Skeletal muscle tissue (tissue), 4 donors: Measurements from ENCODE around the gene KNL1. TPM values are rescaled to one million over a fixed set of nuclear protein-coding genes. Genes with fewer than 3 reads are reported as not detected.

ENCODE experiments used
- H3K27ac ChIP-seq: one replicate; pipeline ENCODE4 v1.7.0; 2013; ENCODE audit warnings: mild to moderate bottlenecking, low read depth, low read length, inconsistent platforms
- H3K27me3 ChIP-seq, 3 donors: one replicate each; pipeline ENCODE4 v1.7.0; 2013; ENCODE audit warnings: low read length in 3 of 3; ENCODE audit not compliant: control insufficient read depth in 3 of 3, insufficient read depth in 3 of 3
- H3K36me3 ChIP-seq, 3 donors: one replicate each; pipeline ENCODE4 v1.7.0; 2013; ENCODE audit warnings: low read length in 3 of 3; ENCODE audit not compliant: control insufficient read depth in 3 of 3, insufficient read depth in 3 of 3
- H3K4me1 ChIP-seq, 3 donors: one replicate each; pipeline ENCODE4 v1.7.0; 2013; ENCODE audit warnings: low read length in 3 of 3, mild to moderate bottlenecking in 3 of 3; ENCODE audit not compliant: control insufficient read depth in 3 of 3, insufficient read depth in 3 of 3
- H3K4me3 ChIP-seq, 3 donors: one replicate each; pipeline ENCODE4 v1.7.0; 2013; ENCODE audit warnings: low read length in 3 of 3
- H3K9ac ChIP-seq, 3 donors: one replicate each; pipeline ENCODE4 v1.7.0; 2013; ENCODE audit warnings: low read length in 3 of 3, mild to moderate bottlenecking in 3 of 3, moderate library complexity in 2 of 3, low read depth in 1 of 3
- H3K9me3 ChIP-seq, 3 donors: one replicate each; pipeline ENCODE4 v1.7.0; 2013; ENCODE audit warnings: low read length in 3 of 3; ENCODE audit not compliant: control insufficient read depth in 3 of 3
- total RNA-seq: library from RNA; depleted of rRNA; stranded (reverse); fragments of >200 nt; gene quantifications from one replicate; pipeline ENCODE4 v1.2.3, GENCODE V29; 2014
- donor health status: Osteomylitis.

KNL1 gene
- total RNA-seq, 1 donor from 2014 or later: 6.3 TPM

DNA sequence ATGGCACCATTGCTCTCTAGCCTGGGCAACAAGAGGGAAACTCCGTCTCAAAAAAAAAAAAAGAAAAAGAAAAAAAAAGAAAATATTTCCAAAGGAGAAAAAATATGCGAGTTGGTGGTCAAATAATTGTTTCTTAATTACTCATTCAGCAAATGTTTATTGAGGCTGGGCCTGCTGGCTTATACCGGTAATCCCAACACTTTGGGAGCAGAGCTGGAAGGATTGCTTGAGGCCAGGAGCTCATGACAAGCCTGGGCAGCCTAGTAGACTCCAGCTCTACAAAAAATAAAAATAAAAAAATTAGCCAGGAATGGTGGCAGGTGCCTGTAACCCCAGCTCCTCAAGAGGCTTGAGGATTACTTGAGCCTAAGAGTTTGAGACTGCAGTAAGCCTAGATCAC, 4.1 kb downstream of the KNL1 start:
- no peaks in the 10 kb centered on the region for H3K36me3 ChIP-seq
- H3K9ac ChIP-seq: no peak overlapping the region
- H3K27ac ChIP-seq: no peak overlapping the region
- no peaks in the 10 kb centered on the region for H3K27me3 ChIP-seq
- H3K9me3 ChIP-seq: no peaks in the 10 kb centered on the region
- H3K4me3 ChIP-seq: no peak overlapping the region
- peaks cover 7 to 8% (median 8%) of the 10 kb centered on the region in 3 donors for H3K4me1 ChIP-seq

GRCh38 chr15:40598672-40599071, 4.6 kb downstream of the KNL1 start:
- Histone ChIP-seq H3K27ac (no peak overlapping the region), H3K4me1 (peaks cover 7 to 8% (median 8%) of the 10 kb centered on the region in 3 donors), H3K27me3 (no peaks in the 10 kb centered on the region), H3K36me3 (no peaks in the 10 kb centered on the region), H3K9me3 (no peaks in the 10 kb centered on the region), H3K4me3 (no peak overlapping the region), H3K9ac (no peak overlapping the region)

GRCh38 chr15:40600956-40601355, 6.9 kb downstream of the KNL1 start:
- H3K9ac ChIP-seq: no peak overlapping the region
- H3K27me3 ChIP-seq: no peaks in the 10 kb centered on the region
- H3K27ac ChIP-seq: no peak overlapping the region
- H3K4me3 ChIP-seq: no peak overlapping the region
- H3K4me1 ChIP-seq: no peaks in the 10 kb centered on the region
- H3K9me3 ChIP-seq: no peaks in the 10 kb centered on the region
- H3K36me3 ChIP-seq: no peaks in the 10 kb centered on the region

- H3K4me3 ChIP-seq: no peak overlapping the region
- H3K36me3 ChIP-seq: no peaks in the 10 kb centered on the region
- H3K9ac ChIP-seq: no peak overlapping the region
Measured at GRCh38 chr15:40603935-40604334, 9.9 kb downstream of the KNL1 start.

DNA sequence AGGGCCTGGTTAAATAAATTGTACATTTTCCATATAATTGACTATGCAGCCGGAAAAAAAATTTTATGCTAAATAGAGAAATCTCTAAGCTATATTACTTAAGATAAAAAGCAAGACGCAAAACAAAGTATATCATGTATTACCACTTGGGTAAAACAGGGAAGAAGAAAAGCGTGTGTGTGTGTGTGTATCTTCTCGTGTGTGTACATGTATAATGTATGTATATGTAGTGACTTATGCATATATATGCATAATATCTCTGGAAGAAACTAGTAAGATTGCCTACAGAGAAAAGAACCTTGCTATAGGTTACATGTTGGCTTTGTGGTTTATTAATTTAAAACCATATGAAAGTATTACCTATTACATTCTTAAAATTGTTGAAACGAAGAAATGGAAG, 19.0 kb downstream of the KNL1 start:
- H3K9me3 ChIP-seq: no peaks in the 10 kb centered on the region
- H3K4me3 ChIP-seq: no peak overlapping the region
- no peak overlapping the region for H3K9ac ChIP-seq

More at GRCh38 chr15:40603935-40604334, 9.9 kb downstream of the KNL1 start:
- Histone ChIP-seq H3K27ac (no peak overlapping the region), H3K4me1 (no peaks in the 10 kb centered on the region), H3K27me3 (no peaks in the 10 kb centered on the region), H3K9me3 (no peaks in the 10 kb centered on the region)

DNA sequence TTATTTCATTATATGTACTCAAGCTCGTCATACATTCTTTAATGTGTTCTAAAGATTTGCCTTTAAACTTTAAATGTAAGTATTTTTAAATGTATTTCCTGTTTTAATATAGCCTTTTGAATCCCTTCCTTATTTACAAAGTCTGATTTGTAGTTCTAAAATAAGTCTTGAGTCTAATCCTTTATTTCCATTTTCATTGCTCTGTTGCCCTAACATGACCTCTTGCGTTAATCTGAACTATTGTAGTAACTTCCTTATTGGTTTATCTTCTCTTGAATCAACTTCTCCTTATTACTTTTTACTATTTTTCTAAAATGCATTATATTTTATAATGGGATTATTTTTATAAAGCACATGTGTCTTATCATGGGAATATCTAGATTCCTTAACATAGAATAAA, 24.0 kb downstream of the KNL1 start:
- H3K36me3 ChIP-seq: no peaks in the 10 kb centered on the region
- H3K27ac ChIP-seq: no peak overlapping the region
- H3K4me1 ChIP-seq: no peaks in the 10 kb centered on the region
- H3K4me3 ChIP-seq: no peak overlapping the region
- H3K27me3 ChIP-seq: no peaks in the 10 kb centered on the region
- H3K9me3 ChIP-seq: no peaks in the 10 kb centered on the region
- H3K9ac ChIP-seq: no peak overlapping the region

More for the DNA sequence above, 19.0 kb downstream of the KNL1 start:
- no peaks in the 10 kb centered on the region for H3K36me3 ChIP-seq
- H3K27ac ChIP-seq: no peak overlapping the region
- H3K4me1 ChIP-seq: no peaks in the 10 kb centered on the region
- no peaks in the 10 kb centered on the region for H3K27me3 ChIP-seq

DNA sequence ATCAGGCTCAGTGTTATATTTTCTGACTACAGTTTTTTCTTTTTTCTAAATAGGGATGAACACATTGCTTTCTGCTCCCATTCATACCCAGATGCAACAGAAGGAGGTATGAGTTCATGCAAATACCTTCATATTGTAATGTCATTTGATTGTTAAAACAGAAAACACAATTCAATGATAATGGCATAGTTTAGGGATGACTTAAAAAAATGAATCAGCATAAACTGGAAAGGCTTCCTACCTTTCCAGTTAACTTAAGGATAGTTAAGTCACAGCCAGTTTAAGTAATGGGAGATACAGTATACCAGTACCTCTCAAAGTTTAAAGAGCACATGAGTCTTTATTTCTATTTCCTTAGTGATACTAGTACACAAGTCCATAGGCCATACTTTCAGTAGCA, 24.9 kb downstream of the KNL1 start:
- H3K9ac ChIP-seq: no peak overlapping the region
- H3K4me1 ChIP-seq: no peaks in the 10 kb centered on the region
- no peak overlapping the region for H3K27ac ChIP-seq
- no peak overlapping the region for H3K4me3 ChIP-seq
- H3K27me3 ChIP-seq: no peaks in the 10 kb centered on the region
- no peaks in the 10 kb centered on the region for H3K36me3 ChIP-seq
- no peaks in the 10 kb centered on the region for H3K9me3 ChIP-seq

GRCh38 chr15:40623361-40623760, 29.3 kb downstream of the KNL1 start:
- Histone ChIP-seq H3K9ac (no peak overlapping the region), H3K36me3 (no peaks in the 10 kb centered on the region), H3K27ac (no peak overlapping the region), H3K27me3 (no peaks in the 10 kb centered on the region), H3K9me3 (no peaks in the 10 kb centered on the region), H3K4me3 (no peak overlapping the region), H3K4me1 (no peaks in the 10 kb centered on the region)

- no peaks in the 10 kb centered on the region for H3K27me3 ChIP-seq
- no peaks in the 10 kb centered on the region for H3K9me3 ChIP-seq
- no peak overlapping the region for H3K4me3 ChIP-seq
- H3K4me1 ChIP-seq: no peaks in the 10 kb centered on the region
- no peak overlapping the region for H3K27ac ChIP-seq
- H3K9ac ChIP-seq: no peak overlapping the region
- H3K36me3 ChIP-seq: no peaks in the 10 kb centered on the region
Measured at GRCh38 chr15:40630313-40630712, 36.3 kb downstream of the KNL1 start.

DNA sequence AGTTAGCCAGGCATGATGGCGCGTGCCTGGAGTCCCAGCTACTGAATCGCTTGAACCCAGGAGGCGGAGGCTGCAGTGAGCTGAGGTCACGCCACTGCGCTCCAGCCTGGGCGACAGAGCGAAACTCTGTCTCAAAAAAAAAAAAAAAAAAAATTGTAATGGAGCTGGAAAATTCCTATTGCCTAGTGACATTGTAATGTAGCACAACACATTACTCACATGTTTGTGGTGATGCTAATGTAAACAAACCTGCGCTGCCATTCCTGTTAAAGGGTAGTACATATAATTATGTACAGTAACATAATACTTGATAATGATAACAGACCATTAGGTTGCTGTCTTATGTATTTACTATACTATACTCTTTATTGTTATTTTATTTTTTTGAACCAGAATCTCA, 39.1 kb downstream of the KNL1 start:
- Histone ChIP-seq H3K9ac (no peak overlapping the region), H3K27me3 (no peaks in the 10 kb centered on the region), H3K9me3 (no peaks in the 10 kb centered on the region), H3K27ac (no peak overlapping the region), H3K4me1 (no peaks in the 10 kb centered on the region), H3K4me3 (no peak overlapping the region), H3K36me3 (no peaks in the 10 kb centered on the region)

GRCh38 chr15:40637221-40637745, 43.2 kb downstream of the KNL1 start:
- Histone ChIP-seq H3K4me1 (no peaks in the 10 kb centered on the region), H3K27ac (no peak overlapping the region), H3K9ac (no peak overlapping the region), H3K9me3 (no peaks in the 10 kb centered on the region), H3K36me3 (no peaks in the 10 kb centered on the region), H3K4me3 (no peak overlapping the region), H3K27me3 (no peaks in the 10 kb centered on the region)
